ENCODE data around the gene SLC43A3. TPM values are rescaled to one million over a fixed set of nuclear protein-coding genes. Genes with fewer than 3 reads are reported as not detected.

SLC43A3 gene
- total and polyA plus RNA-seq, 8 donors, result 1.2 to 81.7 (median 12.7) TPM

- intact Hi-C loops (cut with DNase I; ENCODE audit: low total_unique reads), result no loop called here
- Histone ChIP-seq H3K27ac (no peak overlapping the region), H3K9me3 (no peaks in the 10 kb centered on the region), H3K4me1 (no peaks in the 10 kb centered on the region), H3K36me3 (no peaks in the 10 kb centered on the region), H3K4me3 (no peak overlapping the region), H3K27me3 (no peaks in the 10 kb centered on the region)
- 59 to 77% (median 74%) methylated on average over 4 of the region's 4 CpGs for WGBS, 5 donors
- no peak for DNase-seq
- no peak for TF ChIP-seq POLR2AphosphoS5 (IDR thresholded peaks at IDR 0.05)
- TF ChIP-seq EP300 (IDR thresholded peaks at IDR 0.05), result no peak
- TF ChIP-seq POLR2A (IDR thresholded peaks at IDR 0.05), result no peak
- TF ChIP-seq, protein P1, sequence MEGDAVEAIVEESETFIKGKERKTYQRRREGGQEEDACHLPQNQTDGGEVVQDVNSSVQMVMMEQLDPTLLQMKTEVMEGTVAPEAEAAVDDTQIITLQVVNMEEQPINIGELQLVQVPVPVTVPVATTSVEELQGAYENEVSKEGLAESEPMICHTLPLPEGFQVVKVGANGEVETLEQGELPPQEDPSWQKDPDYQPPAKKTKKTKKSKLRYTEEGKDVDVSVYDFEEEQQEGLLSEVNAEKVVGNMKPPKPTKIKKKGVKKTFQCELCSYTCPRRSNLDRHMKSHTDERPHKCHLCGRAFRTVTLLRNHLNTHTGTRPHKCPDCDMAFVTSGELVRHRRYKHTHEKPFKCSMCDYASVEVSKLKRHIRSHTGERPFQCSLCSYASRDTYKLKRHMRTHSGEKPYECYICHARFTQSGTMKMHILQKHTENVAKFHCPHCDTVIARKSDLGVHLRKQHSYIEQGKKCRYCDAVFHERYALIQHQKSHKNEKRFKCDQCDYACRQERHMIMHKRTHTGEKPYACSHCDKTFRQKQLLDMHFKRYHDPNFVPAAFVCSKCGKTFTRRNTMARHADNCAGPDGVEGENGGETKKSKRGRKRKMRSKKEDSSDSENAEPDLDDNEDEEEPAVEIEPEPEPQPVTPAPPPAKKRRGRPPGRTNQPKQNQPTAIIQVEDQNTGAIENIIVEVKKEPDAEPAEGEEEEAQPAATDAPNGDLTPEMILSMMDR (IDR thresholded peaks at IDR 0.05), result no peak
Observed at GRCh38 chr11:57440744-57441414, 14.0 kb upstream of the SLC43A3 start.

GRCh38 chr11:57439786-57440185, 12.9 kb upstream of the SLC43A3 start:
- H3K4me3 ChIP-seq, result no peak overlapping the region
- TF ChIP-seq EP300 (IDR thresholded peaks at IDR 0.05) (no peak), POLR2A (IDR thresholded peaks at IDR 0.05) (no peak), POLR2AphosphoS5 (IDR thresholded peaks at IDR 0.05) (no peak)
- TF ChIP-seq, protein P1 (IDR thresholded peaks at IDR 0.05), result no peak
- intact Hi-C loops (cut with DNase I; ENCODE audit: low total_unique reads), result no loop called here

DNA sequence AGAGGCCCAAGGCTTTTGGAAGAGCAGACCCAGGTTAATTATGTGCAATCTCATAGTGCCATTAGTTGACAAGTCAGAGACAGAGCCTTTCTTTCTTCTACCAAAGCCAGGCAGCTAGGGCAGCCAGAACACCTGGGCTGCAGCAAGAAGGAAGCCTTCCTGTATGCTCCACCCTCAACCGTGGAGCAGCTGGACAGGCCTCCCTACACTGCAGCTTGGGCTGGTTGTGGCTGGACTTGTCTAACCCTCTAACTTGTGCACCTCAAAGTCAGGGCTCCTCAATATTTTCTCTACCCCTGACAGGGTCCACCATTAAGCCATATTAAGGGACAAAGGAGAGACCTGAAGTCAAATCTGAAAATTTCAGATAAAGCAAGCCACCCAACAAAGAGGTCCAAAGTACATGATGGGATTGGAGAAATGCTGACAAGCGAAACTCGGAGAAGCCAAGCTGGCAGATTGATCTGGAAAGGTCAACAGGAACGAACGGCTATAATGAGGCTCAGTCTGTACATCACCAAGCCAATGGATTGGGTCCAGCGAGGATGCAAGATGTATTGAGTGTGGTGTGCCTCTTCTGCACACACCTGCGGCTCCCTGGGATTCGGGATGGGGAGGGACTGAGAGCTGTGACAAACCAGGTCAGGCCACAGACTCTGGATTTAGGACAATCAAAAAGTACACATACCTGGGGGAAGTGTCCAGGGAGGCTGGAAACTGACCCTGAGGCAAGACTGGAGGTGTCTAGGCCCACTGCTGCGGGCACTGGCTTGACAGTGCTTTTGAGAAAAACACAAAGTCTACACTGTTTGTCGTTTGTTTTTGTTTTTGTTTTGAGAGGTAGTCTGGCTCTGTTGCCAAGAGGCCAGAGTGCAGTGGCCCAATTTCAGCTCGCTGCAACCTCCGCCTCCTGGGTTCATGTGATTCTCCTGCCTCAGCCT, 11.7 kb upstream of the SLC43A3 start:
- no peak for TF ChIP-seq POLR2A (IDR thresholded peaks at IDR 0.05)
- 72 to 85% (median 74%) methylated on average over 12 of the region's 12 CpGs for WGBS, 5 donors
- no peak overlapping the region for H3K27ac ChIP-seq
- H3K9me3 ChIP-seq, result no peaks in the 10 kb centered on the region
- H3K36me3 ChIP-seq, result no peaks in the 10 kb centered on the region
- H3K4me1 ChIP-seq, result peaks cover 4 to 14% (median 10%) of the 10 kb centered on the region in 4 donors
- no peak overlapping the region for H3K4me3 ChIP-seq
- DNase-seq, result no peak
- intact Hi-C loops (cut with DNase I; ENCODE audit: low total_unique reads), result no loop called here
- no peaks in the 10 kb centered on the region for H3K27me3 ChIP-seq

More at GRCh38 chr11:57439786-57440185, 12.9 kb upstream of the SLC43A3 start:
- 78 to 91% (median 79%) methylated on average over 6 of the region's 6 CpGs for WGBS, 5 donors
- H3K9me3 ChIP-seq, result no peaks in the 10 kb centered on the region
- no peaks in the 10 kb centered on the region for H3K36me3 ChIP-seq
- H3K27me3 ChIP-seq, result no peaks in the 10 kb centered on the region
- H3K27ac ChIP-seq, result no peak overlapping the region
- peaks cover 0 to 5% (median 2%) of the 10 kb centered on the region in 4 donors for H3K4me1 ChIP-seq
- DNase-seq, result no peak

- DNase-seq, result no peak
- 86 to 91% (median 90%) methylated on average over 7 of the region's 7 CpGs for WGBS, 5 donors
- intact Hi-C loops (cut with DNase I; ENCODE audit: low total_unique reads), result no loop called here
Observed at GRCh38 chr11:57436031-57436430, 9.1 kb upstream of the SLC43A3 start.

More at GRCh38 chr11:57436031-57436430, 9.1 kb upstream of the SLC43A3 start:
- Histone ChIP-seq H3K9me3 (no peaks in the 10 kb centered on the region), H3K4me1 (peaks cover 4 to 16% (median 10%) of the 10 kb centered on the region in 4 donors), H3K4me3 (no peak overlapping the region), H3K27me3 (no peaks in the 10 kb centered on the region), H3K27ac (no peak overlapping the region), H3K36me3 (no peaks in the 10 kb centered on the region)
- TF ChIP-seq POLR2A (IDR thresholded peaks at IDR 0.05) (no peak), EP300 (IDR thresholded peaks at IDR 0.05) (no peak), POLR2AphosphoS5 (IDR thresholded peaks at IDR 0.05) (no peak)
- TF ChIP-seq, protein P1 (IDR thresholded peaks at IDR 0.05), result no peak

All from stomach (tissue), 9 donors.